ENCODE data around the gene TMBIM6. TPM values are rescaled to one million over a fixed set of nuclear protein-coding genes. Genes with fewer than 3 reads are reported as not detected.
"Not testable (repeated sequence)": the region's sequence is repeated elsewhere in the genome, so short reads cannot be mapped to it uniquely, and the experiment has no call there.

TMBIM6 gene, protein sequence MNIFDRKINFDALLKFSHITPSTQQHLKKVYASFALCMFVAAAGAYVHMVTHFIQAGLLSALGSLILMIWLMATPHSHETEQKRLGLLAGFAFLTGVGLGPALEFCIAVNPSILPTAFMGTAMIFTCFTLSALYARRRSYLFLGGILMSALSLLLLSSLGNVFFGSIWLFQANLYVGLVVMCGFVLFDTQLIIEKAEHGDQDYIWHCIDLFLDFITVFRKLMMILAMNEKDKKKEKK
- total RNA-seq, result 324 and 480 TPM in 2 replicates

DNA sequence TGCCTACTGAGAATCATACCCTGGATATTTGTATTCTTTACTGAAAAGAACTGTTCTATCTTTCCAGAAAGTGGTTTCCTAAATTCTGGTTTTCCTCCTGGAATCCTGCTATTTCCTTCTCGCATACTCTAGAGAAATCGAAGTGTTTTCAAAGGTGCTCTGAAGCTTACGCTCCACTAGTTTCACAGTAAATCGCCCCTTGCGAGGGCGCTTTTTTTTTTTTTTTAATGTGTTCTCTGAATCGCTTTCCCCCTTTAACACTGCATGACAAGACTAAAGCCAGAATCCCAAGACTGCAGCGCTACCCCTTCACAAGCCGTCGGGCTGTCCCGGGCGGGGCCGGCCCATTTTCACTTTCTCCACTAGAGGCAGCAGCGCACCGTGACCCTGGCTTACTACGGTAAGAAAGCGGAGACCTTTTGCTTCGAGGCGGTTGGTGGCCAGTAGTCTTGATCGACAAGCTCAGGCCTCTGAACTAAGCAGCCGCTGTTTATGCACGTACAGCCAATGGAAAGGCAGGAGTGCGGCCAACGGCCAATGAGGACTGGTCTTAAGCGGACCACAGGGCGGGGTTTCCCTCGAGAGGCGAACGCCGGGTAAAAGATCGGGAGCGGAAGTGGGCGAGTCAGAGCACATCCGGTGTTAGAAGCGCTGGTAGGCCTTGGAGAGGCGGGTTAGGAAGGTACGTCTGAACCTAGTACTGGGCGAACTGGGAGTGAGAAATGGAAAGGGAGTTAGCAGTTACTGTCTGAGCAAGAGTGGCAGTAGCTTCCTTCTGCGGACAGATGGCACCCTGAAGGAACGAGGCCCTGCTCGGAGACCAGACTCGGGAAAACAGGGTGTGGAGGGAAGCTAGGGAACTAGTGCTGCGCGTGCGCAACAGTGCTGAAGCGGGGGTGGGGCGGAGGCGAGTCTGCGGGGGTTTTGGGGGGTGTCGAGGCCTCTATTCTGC lies at the start of gene TMBIM6:
Gene TMBIM6 (plus strand): TSS at position 628 of the 952 bp plus-strand sequence. CDS start 10,937 bp downstream, outside the sequence.
- DNase-seq (ENCODE audit: low read depth in 2 of 2), result peak; percentile 100

GRCh38 chr12:49692851-49693250 lies 48.5 kb upstream of the TMBIM6 start:
- DNase-seq (ENCODE audit: low read depth in 2 of 2), result no peak

DNA sequence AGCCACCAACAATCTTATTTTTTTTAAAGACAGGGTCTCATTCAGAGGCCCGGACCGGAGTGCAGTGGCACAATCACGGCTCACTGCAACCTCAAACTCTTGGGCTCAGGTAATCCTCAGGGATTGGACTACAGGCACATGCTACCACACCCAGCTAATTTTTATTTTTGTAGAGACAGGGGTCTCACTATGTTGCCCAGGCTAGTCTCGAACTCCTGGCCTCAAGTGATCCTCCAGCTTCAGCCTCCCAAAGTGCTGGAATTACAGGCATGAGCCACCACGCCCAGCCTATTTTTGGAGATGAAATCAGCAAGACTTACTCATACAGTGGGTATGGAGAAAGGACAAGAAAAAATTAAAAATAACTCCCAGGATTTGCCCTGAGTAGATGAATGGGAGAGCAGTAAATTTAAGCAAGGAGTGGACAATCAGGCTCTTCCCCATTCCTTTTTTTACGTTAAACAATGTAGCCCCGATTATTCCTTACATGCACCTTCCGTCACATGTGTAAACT lies 47.4 kb upstream of the TMBIM6 start:
- DNase-seq (ENCODE audit: low read depth in 2 of 2), result no peak

- no peak for DNase-seq (ENCODE audit: low read depth in 2 of 2)
These were observed 44.6 kb upstream of the TMBIM6 start for GRCh38 chr12:49696723-49697122.

- no peak for DNase-seq (ENCODE audit: low read depth in 2 of 2)
These were observed 43.5 kb upstream of the TMBIM6 start for GRCh38 chr12:49697808-49698207.

- DNase-seq (ENCODE audit: low read depth in 2 of 2), result peak; percentile 48 to 85
These were observed 42.5 kb upstream of the TMBIM6 start for GRCh38 chr12:49698619-49699545.

DNA sequence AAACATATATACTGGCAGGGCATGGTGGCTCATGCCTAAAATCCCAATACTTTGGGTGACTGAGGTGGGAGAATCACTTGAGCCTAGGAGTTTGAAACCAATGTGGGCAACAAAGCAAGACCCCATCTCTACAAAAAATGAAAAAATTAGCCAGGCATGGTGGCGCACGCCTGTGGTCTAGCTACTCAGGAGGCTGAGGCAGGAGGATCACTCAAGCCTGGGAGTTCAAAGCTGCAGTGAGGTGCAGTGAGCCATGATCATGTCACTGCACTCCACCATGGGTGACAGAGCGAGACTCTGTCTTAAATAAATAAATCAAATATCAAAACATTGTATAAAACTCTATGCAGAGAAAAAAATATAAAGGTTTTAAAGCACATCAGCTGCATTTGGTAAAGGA lies 39.3 kb upstream of the TMBIM6 start:
- DNase-seq (ENCODE audit: low read depth in 2 of 2), result no peak

DNA sequence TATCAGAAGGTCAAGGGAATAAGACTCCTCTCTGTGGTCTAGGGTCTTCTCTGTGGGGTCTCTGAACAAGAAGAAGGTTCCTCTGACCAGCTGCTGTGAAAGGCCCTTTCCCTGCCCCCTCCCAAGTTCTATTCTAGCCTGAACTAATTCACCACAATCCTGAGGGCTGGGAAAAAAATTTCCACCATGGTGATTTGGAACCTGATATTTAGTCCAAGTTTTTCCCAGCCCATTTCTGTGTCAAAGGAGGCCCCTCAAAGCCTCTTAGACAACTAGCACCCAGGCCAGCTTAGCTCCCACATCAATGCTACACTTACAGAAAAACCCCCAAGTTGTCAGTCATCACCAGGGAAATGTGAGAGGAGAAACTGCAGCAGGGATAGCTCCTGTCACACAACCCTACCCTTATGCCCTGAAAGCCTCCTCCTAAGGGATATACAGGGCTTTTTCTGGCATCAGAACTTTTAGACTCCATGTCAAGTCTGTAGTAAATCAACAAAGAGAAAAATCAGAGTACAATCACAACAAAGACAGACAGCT lies 38.6 kb upstream of the TMBIM6 start:
- peak in 1 of 2 donors; percentile 14 for DNase-seq (ENCODE audit: low read depth in 2 of 2)

DNA sequence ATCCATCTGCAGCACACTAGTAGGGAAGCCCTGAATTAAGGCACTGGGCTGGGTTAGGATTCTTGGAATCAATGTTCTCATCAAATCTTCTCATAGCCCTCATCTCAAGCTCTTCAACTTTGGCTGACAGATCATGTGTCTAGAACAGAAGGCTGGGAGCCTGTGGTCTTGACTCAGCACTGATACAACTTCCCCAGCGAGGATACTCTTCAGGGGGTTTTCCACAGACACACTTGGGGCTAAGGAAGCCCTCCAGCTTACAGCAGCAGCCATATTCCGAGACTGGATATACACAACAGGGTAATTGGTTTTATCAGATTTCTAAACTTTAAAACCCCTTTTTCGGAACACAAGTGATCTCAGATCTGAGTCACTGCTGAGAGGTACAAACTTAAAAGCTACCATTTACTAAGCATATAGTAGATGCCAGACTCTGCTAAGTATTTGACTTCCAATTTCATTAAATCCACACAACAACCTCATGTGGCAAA lies 37.7 kb upstream of the TMBIM6 start:
- peak in 1 of 2 donors; percentile 93 for DNase-seq (ENCODE audit: low read depth in 2 of 2)

GRCh38 chr12:49705479-49706134 lies 35.8 kb upstream of the TMBIM6 start:
- DNase-seq (ENCODE audit: low read depth in 2 of 2), result peak; percentile 53 to 92

GRCh38 chr12:49706351-49707127 lies 34.8 kb upstream of the TMBIM6 start:
- DNase-seq (ENCODE audit: low read depth in 2 of 2), result peak; percentile 55 to 68

DNA sequence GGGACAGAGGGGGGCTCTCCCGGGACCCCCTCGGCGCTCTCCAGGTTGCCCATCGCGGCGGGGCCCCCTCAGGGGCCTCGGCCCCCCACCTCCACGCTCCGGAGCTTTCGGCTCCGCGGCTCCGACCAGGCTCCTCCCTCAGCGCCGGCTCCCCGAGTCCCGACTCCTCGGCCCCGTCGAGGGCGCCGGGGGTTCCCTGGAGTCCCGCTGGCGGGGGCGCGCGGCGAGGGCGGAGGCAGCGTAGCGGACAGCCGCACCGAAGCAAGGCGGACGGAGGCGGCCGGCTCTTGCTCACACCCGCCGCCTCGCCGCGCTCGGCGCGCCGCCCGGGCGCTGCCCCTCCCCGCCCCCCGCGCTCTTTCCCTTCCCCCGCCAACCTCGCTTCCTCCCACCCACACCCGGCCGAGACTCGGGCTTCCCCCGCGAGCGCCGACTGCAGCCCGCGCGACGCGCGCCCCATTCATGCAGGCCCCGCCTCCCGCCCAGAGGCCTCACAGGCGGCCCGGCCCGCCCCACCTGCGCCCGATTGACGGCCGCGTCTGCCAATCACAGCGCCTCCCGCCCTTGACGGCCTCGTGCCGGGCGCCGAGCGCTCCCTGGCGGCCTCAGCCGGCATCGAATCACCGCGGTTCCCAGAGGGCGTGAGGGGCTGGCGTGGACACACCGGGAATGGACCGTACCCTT lies 34.1 kb upstream of the TMBIM6 start, which contains the start of gene FMNL3:
Gene FMNL3 (minus strand): TSS at position 278 of the 684 bp plus-strand sequence. CDS start 225 bp downstream, at position 53.
- DNase-seq (ENCODE audit: low read depth in 2 of 2), result peak; percentile 98 to 99

DNA sequence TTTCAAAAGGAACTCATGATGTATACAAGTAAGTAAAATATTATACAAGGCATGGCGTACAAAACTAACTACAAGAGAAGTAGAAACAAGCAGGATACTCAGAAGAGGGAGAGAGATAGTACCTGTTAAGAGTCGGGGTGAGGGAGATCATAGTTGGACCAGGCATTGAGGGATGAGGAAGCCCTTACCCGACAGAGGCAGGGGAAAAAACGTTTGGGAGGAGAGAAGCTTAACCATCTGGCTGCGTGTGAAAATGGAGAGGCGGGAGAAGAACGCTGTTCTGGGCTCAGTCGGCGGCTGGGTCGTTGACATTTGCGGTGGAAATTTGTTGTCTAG lies 33.6 kb upstream of the TMBIM6 start:
- DNase-seq (ENCODE audit: low read depth in 2 of 2), result no peak

GRCh38 chr12:49708851-49709250 lies 32.5 kb upstream of the TMBIM6 start:
- no peak for DNase-seq (ENCODE audit: low read depth in 2 of 2)

- DNase-seq (ENCODE audit: low read depth in 2 of 2), result not testable (repeated sequence)
These were observed 27.4 kb upstream of the TMBIM6 start for GRCh38 chr12:49713952-49714351.

GRCh38 chr12:49716553-49716952 lies 24.8 kb upstream of the TMBIM6 start:
- no peak for DNase-seq (ENCODE audit: low read depth in 2 of 2)

DNA sequence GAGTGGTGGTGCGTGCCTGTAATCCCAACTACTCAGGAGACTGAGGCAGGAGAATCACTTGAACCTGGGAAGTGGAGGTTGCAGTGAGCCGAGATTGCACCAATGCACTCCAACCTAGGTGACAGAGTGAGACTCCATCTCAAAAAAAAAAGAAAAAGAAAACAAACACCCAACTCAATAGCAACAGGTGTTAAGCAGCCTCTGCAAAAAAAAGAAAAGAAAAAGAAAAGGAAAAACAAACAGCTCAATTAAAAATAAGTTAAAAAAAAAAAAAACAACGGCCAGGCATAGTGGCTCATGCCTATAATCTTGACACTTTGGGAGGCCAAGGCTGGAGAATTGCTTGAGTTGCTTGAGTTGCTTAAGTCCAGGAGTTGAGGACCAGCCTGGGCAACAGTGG lies 23.6 kb upstream of the TMBIM6 start:
- not testable (repeated sequence) for DNase-seq (ENCODE audit: low read depth in 2 of 2)

DNA sequence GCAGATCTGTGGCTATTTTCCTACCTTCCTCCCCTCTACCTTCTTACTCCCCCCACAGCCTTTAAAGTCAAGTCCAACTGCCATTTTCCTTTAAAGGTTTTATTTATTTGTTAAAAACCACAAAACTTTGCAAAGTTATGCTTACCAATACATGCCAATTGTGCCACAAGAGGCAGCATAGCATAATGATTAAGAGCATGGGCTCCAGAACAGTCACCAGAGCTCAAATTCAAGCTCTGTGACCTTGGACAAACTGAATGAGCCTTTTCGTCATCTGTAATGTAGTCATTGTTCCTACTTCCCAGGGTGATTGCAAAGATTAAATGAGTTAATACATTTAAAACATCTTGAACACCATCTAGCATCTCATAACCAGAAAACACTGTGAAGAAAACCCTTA lies 21.1 kb upstream of the TMBIM6 start:
- peak in 1 of 2 donors; percentile 29 for DNase-seq (ENCODE audit: low read depth in 2 of 2)

DNA sequence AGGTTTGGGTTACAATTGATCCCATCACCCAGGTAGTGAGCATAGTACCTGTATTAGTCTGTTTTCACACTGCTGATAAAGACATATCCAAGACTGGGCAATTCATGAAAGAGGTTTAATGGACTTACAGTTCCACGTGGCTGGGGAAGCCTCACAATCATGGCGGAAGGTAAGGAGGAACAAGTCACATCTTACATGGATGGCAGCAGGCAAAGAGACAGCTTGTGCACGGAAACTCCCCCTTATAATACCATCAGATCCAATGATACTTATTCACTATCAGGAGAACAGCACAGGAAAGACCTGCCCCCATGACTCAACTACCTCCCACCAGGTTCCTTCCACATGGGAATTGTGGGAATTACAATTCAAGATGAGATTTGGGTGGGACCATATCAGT lies 20.0 kb upstream of the TMBIM6 start:
- DNase-seq (ENCODE audit: low read depth in 2 of 2), result not testable (repeated sequence)
